ENCODE results near the gene SEZ6L2.
"Not testable (repeated sequence)": the region's sequence is repeated elsewhere in the genome, so short reads cannot be mapped to it uniquely, and the experiment has no call there.

The SEZ6L2 gene

DNA sequence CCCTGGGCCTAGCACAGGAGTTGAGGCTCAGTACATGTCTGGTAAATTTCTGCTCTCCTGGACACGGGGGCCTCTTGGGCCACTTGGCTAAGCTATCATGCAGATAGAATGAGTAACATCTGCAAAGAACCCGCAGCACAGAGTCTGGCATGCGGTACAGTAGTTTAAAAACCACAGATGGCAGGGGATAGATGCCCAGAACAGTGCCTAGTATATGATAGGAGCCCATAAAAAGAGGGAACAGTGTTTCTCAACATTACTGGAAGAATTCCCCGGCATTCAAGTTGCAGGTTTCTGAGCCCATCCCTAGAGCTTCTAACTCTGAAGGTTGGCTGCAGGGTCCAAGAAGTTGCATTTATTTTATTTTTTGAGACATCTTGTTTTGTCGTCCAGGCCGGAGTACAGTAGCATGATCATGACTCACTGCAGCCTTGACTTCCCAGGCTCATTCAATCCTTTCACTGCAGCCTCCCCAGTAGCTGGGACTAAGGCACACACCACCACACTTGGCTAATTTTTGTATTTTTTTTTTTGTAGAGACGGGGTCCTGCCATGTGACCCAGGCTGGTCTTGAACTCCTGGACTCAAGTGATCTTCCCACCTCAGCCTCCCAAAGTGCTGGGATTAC, 42.1 kb downstream of the SEZ6L2 start:
- no peak for DNase-seq (ENCODE audit: low spot score)

DNA sequence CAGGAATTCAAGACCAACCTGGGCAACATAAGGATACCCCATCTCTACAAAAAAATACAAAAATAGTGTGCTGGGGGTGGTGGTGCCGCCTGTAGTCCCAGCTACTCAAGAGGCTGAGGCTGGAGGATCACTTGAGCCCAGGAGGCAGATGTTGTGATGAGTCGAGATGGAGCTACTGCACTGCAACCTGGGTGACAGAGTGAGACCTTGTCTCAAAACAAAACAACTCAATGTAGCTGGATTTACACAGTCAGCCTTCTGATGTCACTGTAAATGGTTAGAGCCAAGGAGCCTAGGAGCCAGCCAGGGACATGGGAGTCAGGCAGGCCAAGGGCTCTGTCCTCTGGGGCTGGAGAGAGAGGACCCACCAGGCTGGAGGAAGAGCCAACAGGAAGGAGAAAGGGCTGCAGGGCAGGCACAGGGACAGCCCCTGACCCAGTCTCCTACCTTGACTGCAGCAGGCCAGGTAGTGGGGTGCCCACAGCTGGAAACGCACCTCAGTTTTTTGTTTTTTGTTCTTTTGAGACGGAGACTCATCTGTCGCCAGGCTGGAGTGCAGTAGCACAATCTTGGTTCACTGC, 44.7 kb downstream of the SEZ6L2 start:
- no peak for DNase-seq (ENCODE audit: low spot score)

DNA sequence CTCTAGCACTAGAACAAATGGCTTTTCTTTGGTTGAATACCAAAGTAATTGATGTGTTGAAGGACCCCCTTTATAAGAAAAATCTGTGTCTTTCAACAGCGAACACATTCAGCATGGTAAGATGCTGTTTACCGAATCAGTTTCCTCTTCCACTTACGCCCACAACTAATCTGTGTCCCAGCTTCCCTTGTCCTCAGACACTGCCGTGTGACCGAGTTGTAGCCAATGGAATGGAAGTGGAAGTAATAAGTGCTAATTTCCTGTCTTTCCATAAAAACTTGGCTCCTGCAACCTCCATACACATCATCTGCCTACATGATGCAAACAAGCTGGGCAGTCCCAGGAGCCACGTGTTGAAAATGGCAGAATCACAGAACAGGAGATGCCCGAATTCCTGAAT, 46.7 kb downstream of the SEZ6L2 start:
- DNase-seq (ENCODE audit: low spot score), result no peak

DNA sequence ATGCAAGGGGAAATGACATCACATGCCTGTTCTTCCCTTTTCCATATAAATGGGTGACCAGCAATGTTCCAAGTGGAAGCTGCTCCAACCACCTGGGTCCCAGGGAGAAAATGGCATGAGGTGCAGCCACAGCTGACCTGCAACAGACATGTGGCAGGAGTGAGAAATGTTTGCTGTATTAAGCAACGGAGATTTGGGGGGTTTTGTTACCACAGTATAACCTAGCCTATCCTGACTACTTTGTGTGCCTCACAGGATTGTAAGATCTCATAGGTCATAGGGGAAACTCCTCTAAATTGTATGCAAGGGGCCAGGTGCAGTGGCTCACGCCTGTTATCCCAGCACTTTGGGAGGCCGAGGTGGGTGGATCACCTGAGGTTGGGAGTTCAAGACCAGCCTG, 48.4 kb downstream of the SEZ6L2 start:
- no peak for DNase-seq (ENCODE audit: low spot score)

DNA sequence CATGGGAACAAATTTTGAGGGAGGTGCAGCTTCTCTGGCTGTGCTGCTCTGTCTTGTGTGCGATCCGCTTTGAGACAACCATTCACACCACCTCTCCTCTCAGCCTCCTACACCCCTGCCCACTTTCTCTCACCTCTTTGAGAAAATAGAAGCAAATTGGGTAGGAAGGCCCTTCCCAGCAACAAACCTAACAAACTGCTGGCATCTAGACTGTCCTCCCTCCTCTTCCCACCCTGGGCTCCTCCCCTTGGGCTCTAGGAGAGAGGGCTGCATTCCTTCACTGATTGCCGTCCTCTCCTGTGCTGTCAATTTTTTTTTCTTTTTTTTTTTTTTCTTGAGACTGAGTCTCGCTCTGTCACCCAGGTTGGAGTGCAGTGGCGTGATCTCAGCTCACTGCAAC, 49.8 kb downstream of the SEZ6L2 start:
- DNase-seq (ENCODE audit: low spot score), result no peak

DNA sequence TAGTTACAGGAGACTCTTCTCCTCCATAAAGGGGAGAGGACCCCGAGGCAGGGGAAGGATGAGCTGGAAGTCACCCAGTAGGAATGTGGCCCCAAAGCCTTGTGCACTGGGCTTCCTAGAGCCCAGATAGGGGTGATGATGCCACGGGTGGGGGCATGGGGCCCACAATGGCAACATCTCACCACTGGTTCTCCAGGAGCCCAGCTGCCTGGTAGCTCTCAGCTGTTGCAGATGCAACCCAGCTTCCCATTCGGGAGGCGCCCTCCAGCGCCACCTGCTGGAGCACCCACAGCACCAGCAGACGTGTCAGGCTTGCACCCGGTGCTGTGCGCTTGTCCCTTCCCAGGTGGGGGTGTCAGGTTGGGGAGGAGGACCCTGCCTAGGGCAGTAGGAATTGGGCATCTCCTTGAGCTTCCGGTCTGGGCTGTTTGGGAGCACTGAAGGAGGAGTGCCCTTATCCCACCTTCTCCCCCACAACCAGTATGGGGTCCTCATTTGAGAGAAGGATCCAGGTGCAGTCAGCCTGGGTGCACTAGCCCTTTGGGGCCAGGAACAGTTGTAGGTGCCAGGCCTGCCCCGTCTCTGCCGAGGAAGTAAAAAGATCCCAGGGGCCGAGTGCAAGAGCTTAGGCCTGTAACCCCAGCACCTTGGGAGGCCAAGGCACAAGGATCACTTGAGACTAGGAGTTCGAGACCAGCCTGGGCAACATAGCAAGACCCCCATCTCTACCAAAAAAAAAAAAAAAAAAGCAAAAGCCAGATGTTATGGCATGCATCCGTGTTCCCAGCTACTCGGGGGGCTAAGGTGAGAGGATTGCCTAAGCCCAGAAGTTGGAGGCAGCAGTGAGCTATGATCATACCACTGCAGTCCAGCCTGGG, 50.7 kb downstream of the SEZ6L2 start:
- no peak for DNase-seq (ENCODE audit: low spot score)

DNA sequence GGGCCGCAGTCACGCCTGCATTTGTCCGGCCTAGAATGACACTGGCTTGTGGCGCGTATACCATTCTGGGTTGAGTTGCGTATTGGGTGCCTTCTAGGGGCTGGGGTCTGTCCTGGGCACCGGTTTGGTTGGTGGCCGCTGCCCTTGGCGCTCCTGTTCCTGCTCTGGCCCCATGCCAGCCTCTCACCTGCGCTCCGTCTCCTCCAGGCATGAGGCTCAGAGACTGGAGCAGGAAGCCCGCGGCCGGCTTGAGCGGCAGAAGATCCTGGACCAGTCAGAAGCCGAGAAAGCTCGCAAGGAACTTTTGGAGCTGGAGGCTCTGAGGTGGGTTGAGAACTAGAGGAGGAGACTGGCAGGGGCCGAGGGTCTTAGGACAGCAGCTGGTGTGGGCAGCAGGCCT, 53.7 kb downstream of the SEZ6L2 start:
- DNase-seq (ENCODE audit: low spot score), result no peak

DNA sequence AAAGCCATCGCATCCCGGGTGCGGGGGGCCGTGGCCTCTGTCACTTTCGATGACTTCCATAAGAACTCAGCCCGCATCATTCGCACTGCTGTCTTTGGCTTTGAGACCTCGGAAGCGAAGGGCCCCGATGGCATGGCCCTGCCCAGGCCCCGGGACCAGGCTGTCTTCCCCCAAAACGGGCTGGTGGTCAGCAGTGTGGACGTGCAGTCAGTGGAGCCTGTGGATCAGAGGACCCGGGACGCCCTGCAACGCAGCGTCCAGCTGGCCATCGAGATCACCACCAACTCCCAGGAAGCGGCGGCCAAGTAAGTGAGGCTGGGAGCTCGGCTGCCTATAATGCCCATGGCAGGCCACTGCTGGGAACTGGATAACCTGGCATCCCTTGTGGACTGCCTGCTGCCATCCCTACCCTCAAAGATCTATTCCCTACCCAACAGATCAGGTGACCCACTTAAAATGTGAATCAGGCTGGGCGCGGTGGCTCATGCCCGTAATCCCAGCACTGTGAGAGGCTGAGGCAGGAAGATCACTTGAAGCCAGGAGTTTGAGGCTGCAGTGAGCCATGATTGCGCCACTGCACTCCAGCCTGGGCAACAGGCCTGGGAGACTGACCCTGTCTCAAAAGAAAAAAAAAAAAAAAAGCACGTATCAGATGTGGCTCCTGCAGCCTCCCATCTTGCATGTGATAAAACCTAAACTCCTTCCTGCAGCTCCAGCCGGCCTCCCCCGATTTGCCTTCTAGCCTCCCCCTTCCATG, 54.6 kb downstream of the SEZ6L2 start:
- no peak for DNase-seq (ENCODE audit: low spot score)

DNA sequence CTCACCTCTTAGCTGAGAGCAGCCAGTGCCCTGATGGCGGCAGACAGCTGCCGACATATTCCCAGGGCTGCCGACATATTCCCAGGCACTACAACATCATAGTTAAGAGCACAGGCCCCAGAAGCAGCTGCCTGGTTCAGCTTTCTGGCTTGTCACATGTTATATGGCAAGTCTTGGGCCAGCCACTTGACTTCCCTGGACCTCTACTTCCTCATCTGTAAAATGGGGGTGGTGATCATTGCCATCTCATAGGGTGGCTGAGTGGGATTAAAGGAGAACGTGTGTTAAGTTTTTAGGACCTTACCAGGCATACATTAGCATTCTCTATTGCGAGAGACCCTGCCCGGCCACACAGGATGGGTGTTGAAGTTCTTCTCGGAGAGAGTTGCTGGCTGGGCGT, 55.4 kb downstream of the SEZ6L2 start:
- no peak for DNase-seq (ENCODE audit: low spot score)

DNA sequence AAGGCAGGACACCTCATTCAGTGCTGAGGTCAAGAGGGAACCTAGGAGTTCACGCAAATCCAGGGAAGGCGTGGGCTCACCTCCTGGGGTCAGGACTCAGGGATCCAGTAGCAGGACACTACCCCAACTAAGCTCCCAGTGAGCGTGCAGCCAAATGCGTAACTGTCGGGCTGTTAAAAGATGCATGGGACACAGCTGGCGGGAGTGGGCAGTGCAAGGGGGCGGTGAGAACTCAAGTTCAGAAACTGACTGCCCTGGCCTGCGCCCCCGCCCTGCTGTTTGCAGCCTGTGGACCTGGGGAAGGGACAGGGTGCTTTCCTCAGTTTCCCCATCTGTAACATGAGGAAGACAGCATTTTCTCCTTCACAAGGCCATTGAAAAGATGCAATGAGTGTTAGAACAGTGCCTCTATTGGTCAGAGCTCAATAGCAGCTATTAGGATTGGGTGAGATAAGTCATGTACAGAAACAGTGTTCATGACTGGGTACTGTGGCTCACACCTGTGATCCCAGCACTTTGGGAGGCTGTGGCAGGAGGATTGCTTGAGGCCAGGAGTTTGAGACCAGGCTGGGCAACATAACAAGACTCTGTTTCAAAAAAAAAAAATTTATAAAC, 56.5 kb downstream of the SEZ6L2 start:
- DNase-seq (ENCODE audit: low spot score), result no peak

DNA sequence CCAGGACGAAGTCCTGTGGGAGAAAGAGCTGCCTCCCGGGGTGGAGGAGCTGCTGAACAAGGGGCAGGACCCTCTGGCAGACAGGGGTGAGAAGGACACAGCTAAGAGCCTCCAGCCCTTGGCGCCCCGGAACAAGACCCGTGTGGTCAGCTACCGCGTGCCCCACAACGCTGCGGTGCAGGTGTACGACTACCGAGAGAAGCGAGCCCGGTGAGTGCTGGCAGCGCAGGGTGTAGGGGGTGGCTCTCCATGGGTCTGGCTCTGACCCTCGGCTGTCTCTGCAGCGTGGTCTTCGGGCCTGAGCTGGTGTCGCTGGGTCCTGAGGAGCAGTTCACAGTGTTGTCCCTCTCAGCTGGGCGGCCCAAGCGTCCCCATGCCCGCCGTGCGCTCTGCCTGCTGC, 57.7 kb downstream of the SEZ6L2 start:
- DNase-seq (ENCODE audit: low spot score), result no peak

DNA sequence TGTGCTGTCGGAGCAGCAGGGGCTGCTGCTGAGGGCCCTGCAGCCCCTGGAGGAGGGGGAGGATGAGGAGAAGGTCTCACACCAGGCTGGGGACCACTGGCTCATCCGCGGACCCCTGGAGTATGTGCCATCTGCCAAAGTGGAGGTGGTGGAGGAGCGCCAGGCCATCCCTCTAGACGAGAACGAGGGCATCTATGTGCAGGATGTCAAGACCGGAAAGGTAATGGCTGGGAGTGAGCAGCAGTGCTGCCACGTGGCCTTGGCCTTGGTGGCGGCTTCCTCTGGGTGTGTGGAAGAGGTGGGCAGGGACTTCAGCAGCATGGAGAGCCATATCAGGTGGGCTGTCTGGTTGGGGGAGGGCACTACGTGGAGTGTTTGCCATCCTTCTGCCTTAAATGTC, 59.1 kb downstream of the SEZ6L2 start:
- DNase-seq (ENCODE audit: low spot score), result no peak

DNA sequence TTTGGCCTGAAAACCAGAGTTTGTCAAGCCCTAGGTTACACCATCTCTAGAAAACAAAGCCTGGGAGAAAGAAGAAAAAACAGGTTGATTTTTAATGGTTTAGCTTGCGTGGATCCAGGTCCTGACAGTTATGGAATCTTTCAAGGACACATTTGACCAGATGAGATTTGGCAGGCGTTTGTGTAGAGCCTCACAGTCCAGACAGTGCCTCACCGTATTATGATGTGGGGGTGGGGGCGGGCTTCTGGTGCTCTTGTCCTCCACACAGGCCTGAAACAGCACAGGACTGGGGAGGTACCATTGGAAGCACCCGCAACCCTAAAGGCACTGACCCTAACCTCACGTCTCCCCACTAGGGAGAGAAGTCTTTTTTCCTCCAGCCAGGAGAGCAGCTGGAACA, 59.5 kb downstream of the SEZ6L2 start:
- no peak for DNase-seq (ENCODE audit: low spot score)

DNA sequence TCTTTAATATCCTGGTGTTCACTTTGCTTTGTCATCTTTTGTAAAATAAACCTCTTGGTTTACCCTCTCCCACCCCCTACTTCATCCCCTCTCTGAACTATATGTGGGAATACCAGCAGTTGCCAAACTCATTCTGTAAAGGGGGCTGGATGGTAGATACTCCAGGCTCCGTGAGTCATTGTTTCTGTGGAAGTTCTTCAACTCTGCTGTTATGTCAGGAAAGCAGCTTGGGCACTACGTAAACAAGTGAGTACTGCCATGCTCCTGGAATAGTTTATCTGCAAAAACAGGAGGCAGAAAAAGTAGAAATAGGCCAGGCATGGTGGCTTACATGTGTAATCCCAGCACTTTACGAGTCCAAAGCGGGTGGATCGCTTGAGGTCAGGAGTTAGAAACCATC, 61.5 kb downstream of the SEZ6L2 start:
- DNase-seq (ENCODE audit: low spot score), result no peak

DNA sequence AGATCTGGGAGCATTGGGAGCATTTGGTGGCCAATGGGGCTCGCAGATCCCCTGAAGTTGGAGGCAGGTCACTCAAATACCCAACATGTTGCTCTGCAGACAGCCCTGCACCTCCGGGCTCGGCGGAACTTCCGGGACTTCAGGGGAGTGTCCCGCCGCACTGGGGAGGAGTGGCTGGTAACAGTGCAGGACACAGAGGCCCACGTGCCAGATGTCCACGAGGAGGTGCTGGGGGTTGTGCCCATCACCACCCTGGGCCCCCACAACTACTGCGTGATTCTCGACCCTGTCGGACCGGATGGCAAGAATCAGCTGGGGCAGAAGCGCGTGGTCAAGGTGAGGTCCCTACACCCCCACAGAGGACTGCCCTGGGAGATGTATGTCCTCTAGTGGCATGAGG, 62.7 kb downstream of the SEZ6L2 start:
- DNase-seq (ENCODE audit: low spot score), result no peak

DNA sequence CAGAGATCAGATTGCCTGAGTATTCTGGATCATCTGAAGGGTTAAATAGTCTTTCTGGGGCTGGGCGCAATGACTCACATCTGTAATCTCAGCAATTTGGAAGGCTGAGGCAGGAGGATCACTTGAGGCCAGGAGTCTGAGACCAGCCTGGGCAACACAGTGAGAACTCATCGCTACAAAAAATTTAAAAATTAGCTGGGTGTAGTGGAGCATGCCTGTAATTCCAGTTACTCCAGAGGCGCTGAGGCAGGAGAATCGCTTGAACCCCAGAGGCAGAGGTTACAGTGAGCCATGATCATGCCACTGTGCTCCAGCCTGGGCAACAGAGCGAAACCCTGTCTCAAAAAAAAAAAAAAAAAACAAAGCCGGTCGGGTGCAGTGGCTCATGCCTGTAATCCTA, 63.4 kb downstream of the SEZ6L2 start:
- no peak for DNase-seq (ENCODE audit: low spot score)

DNA sequence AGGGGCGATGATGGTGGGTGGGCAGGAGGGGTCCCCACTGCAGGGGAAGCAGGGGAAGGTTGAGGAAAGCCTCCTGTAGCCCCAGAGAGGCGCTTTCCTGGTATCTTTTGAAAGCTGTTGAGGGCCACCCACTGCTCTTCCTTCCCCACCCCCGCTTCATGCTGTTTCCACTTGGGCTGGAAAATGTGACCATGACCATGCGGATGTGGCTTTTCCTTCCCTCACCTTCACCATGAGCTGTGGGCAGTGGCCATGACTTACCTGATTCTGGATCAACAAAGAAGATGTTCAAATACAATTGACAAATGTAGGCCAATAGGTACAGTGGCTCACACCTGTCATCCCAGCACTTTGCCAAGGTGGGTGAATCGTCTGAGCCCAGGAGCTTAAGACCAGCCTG, 65.3 kb downstream of the SEZ6L2 start:
- no peak for DNase-seq (ENCODE audit: low spot score)

DNA sequence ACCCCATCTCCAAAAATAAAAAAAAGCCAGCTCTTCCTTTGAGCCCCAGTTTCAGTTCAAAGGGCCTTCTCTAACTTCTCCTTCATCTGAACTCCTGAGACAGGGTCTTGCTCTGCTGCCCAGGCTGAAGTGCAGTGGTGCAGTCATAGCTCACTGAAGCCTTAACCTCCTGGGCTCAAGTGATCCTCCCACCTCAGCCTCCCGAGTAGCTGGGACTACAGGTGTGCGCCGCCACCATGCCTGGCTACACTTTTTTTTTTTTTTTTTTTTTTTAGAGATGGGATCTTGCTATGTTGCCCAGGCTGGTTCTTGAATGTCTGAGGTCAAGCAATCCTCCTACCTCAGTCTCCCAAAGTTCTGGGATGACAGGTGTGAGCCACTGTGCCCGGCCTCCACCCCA, 66.1 kb downstream of the SEZ6L2 start:
- not testable (repeated sequence) for DNase-seq (ENCODE audit: low spot score)

DNA sequence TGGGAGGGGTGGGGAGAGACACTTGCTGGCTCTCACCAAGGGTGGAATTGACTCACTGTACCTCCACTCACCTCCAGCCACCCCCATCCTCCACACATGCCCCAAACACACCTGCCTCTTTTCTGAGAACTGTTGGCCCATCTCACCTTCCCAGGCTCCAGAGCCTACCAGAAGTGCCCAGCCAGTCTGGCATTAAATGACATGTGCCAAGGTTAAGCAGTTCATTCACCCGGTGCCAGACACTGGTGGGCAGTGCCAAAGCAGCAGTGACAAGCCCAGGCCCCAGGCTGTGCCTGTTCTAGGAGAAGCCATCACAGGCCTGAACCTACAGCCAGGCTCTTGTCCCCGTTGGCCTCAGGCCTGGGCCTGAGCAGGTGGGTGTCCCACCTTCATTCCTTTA, 67.9 kb downstream of the SEZ6L2 start:
- DNase-seq (ENCODE audit: low spot score), result no peak

DNA sequence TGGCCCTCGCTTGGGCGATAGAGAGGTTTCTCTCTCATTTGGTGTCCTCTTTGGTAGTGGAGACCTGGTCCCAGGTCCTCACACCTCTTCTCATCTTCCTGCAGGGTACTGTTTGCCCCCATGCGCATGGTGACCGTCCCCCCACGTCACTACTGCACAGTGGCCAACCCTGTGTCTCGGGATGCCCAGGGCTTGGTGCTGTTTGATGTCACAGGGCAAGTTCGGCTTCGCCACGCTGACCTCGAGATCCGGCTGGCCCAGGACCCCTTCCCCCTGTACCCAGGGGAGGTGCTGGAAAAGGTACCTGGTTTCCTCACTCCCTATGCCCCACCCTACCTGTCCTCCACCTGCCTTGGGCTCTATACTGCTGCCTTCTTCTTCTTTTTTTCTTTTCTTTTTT, 68.6 kb downstream of the SEZ6L2 start:
- DNase-seq (ENCODE audit: low spot score), result no peak

DNA sequence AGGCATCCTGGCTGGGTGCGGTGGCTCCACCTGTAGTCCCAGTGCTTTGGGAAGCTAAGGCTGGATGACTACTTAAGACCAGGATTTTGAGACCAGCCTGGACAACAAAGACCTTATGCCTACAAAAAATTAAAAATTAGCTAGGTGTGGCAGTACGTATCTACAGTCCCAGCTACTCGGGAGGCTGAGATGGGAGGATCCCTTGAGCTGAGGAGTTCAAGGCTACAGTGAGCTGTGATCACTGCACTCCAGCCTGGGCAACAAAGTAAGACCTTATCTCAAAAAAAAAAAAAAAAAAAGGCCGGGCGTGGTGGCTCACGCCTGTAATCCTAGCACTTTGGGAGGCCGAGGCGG, 73.0 kb downstream of the SEZ6L2 start:
- DNase-seq (ENCODE audit: low spot score), result no peak
